PFSK-1 (cell line): ENCODE results near the gene CELA2B.

Experiments
- POLR2AphosphoS5 ChIP-seq: IDR thresholded peaks from 2 replicates; pipeline ENCODE4 v1.6.1; 2012; ENCODE audit warnings: low read depth, mild to moderate bottlenecking, control low read depth, low read length, moderate library complexity
- REST ChIP-seq, 2 experiments: IDR thresholded peaks; 2 replicates each; pipeline versions ENCODE4 v1.6.1 to v1.8.0; 2011 to 2012; ENCODE audit warnings: low read depth in 2 of 2, low read length in 2 of 2, control low read depth in 1 of 2, inconsistent platforms in 1 of 2, mild to moderate bottlenecking in 1 of 2, moderate library complexity in 1 of 2; ENCODE audit not compliant: insufficient read depth in 1 of 2
- SIN3A ChIP-seq: IDR thresholded peaks from 2 replicates; pipeline ENCODE4 v1.6.1; 2012; ENCODE audit warnings: mild to moderate bottlenecking, low read length, moderate library complexity, borderline replicate concordance; ENCODE audit not compliant: insufficient read depth
- TAF1 ChIP-seq: IDR thresholded peaks from 2 replicates; pipeline ENCODE4 v1.6.1; 2012; ENCODE audit warnings: low read length, control low read depth, borderline replicate concordance; ENCODE audit not compliant: insufficient read depth

- TF ChIP-seq TAF1, result no peak
- TF ChIP-seq POLR2AphosphoS5, result no peak
- no peak for TF ChIP-seq REST (IDR thresholded peaks at IDR 0.05; ENCODE audit: insufficient read depth in 1 of 2, low read depth in 2 of 2, low read length in 2 of 2)
- TF ChIP-seq SIN3A, result no peak
These were observed 30.3 kb upstream of the CELA2B start for GRCh38 chr1:15445390-15446122.
